Measurements from ENCODE around the gene DLX2.

Gene DLX2

GRCh38 chr2:172093416-172094293, 9.0 kb downstream of the DLX2 start:
- no peaks in the 10 kb centered on the region for H3K79me2 ChIP-seq (ENCODE audit: insufficient read depth, low read depth)
- peaks cover 29% of the 10 kb centered on the region for H3K4me1 ChIP-seq (ENCODE audit: low read depth, poor library complexity, severe bottlenecking)
- no peak overlapping the region for H3K4me3 ChIP-seq (IDR thresholded peaks at IDR 0.05; ENCODE audit: insufficient read depth, low read depth, low read length)
- no peak for TF ChIP-seq CTCF (conservative IDR thresholded peaks at IDR 0.05; ENCODE audit: low read depth, low read length)
- peak overlapping the region; percentile 95; the same call in 1 of the 2 replicates for H2AFZ ChIP-seq (ENCODE audit: low read depth)
- no peak overlapping the region for H3K27ac ChIP-seq
- peak overlapping the region; percentile 79; the same call in 1 of the 2 replicates for H3K4me2 ChIP-seq
- H3K36me3 ChIP-seq (ENCODE audit: insufficient read depth) = no peaks in the 10 kb centered on the region
- peaks cover 93% of the 10 kb centered on the region for H3K27me3 ChIP-seq (ENCODE audit: insufficient read depth, low read depth)
- no peaks in the 10 kb centered on the region for H4K20me1 ChIP-seq (ENCODE audit: insufficient read depth)
- H3K9ac ChIP-seq = no peak overlapping the region

- H3K36me3 ChIP-seq (ENCODE audit: insufficient read depth) = no peaks in the 10 kb centered on the region
- H3K4me1 ChIP-seq (ENCODE audit: low read depth, poor library complexity, severe bottlenecking) = peaks cover 21% of the 10 kb centered on the region
- TF ChIP-seq CTCF (conservative IDR thresholded peaks at IDR 0.05; ENCODE audit: low read depth, low read length) = no peak
- H3K4me2 ChIP-seq = no peak overlapping the region
- no peak overlapping the region for H3K27ac ChIP-seq
- H4K20me1 ChIP-seq (ENCODE audit: insufficient read depth) = no peaks in the 10 kb centered on the region
- no peak overlapping the region for H3K9ac ChIP-seq
- H3K79me2 ChIP-seq (ENCODE audit: insufficient read depth, low read depth) = no peaks in the 10 kb centered on the region
- no peak overlapping the region for H3K4me3 ChIP-seq (IDR thresholded peaks at IDR 0.05; ENCODE audit: insufficient read depth, low read depth, low read length)
- peaks cover 93% of the 10 kb centered on the region for H3K27me3 ChIP-seq (ENCODE audit: insufficient read depth, low read depth)
- H2AFZ ChIP-seq (ENCODE audit: low read depth) = no peak overlapping the region
Measured at GRCh38 chr2:172092716-172093415, 9.8 kb downstream of the DLX2 start.

- H3K4me2 ChIP-seq = no peak overlapping the region
- H4K20me1 ChIP-seq (ENCODE audit: insufficient read depth) = no peaks in the 10 kb centered on the region
- peaks cover 93% of the 10 kb centered on the region for H3K27me3 ChIP-seq (ENCODE audit: insufficient read depth, low read depth)
- no peaks in the 10 kb centered on the region for H3K79me2 ChIP-seq (ENCODE audit: insufficient read depth, low read depth)
- H3K36me3 ChIP-seq (ENCODE audit: insufficient read depth) = no peaks in the 10 kb centered on the region
- TF ChIP-seq CTCF (conservative IDR thresholded peaks at IDR 0.05; ENCODE audit: low read depth, low read length) = no peak
- no peak overlapping the region for H3K9ac ChIP-seq
- H3K4me3 ChIP-seq (IDR thresholded peaks at IDR 0.05; ENCODE audit: insufficient read depth, low read depth, low read length) = no peak overlapping the region
- H3K27ac ChIP-seq = no peak overlapping the region
- peaks cover 12% of the 10 kb centered on the region for H3K4me1 ChIP-seq (ENCODE audit: low read depth, poor library complexity, severe bottlenecking)
- H2AFZ ChIP-seq (ENCODE audit: low read depth) = no peak overlapping the region
Measured at GRCh38 chr2:172091761-172092566, 10.7 kb downstream of the DLX2 start.

- Histone ChIP-seq H3K79me2 (ENCODE audit: insufficient read depth, low read depth) (no peaks in the 10 kb centered on the region), H3K36me3 (ENCODE audit: insufficient read depth) (no peaks in the 10 kb centered on the region), H3K27ac (no peak overlapping the region), H3K9ac (no peak overlapping the region), H2AFZ (ENCODE audit: low read depth) (no peak overlapping the region), H3K4me1 (ENCODE audit: low read depth, poor library complexity, severe bottlenecking) (peaks cover 7% of the 10 kb centered on the region), H3K4me3 (IDR thresholded peaks at IDR 0.05; ENCODE audit: insufficient read depth, low read depth, low read length) (no peak overlapping the region), H3K27me3 (ENCODE audit: insufficient read depth, low read depth) (peaks cover 93% of the 10 kb centered on the region), H4K20me1 (ENCODE audit: insufficient read depth) (no peaks in the 10 kb centered on the region), H3K4me2 (no peak overlapping the region)
- TF ChIP-seq CTCF (conservative IDR thresholded peaks at IDR 0.05; ENCODE audit: low read depth, low read length) = no peak
Measured at GRCh38 chr2:172091000-172091641, 11.6 kb downstream of the DLX2 start.

Data from KMS-11 (cell line).